ENCODE results near the gene ZBTB38.

ZBTB38 gene

DNA sequence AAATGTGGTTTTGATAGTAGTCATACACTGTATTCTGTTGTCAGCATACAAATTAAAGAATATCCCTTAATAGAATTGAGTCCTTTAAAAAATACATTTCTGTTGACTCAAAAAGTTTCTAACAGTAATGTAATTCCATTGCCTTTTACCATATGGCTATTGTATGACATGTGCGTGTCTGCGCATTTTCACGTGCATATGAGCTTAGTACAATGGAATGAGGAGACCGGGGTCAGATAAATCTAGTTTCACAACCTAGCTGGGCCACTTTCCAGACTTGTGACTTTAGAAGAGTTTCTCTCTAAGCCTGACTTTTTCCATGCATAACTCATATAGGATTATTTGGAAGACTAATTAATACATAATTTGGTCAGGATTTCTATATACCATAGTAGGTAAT lies 38.7 kb downstream of the ZBTB38 start:
- Histone ChIP-seq H3K4me1 (ENCODE audit: insufficient read depth, poor library complexity, severe bottlenecking) (peaks cover 84% of the 10 kb centered on the region), H3K9me3 (ENCODE audit: severe bottlenecking) (no peaks in the 10 kb centered on the region), H3K27me3 (ENCODE audit: insufficient read depth, poor library complexity, severe bottlenecking) (no peaks in the 10 kb centered on the region), H3K36me3 (ENCODE audit: low read depth) (peaks cover 61% of the 10 kb centered on the region), H3K27ac (ENCODE audit: poor library complexity, severe bottlenecking) (peak overlapping the region; percentile 96), H3K4me3 (ENCODE audit: severe bottlenecking) (no peak overlapping the region)
- TF ChIP-seq, protein P1, sequence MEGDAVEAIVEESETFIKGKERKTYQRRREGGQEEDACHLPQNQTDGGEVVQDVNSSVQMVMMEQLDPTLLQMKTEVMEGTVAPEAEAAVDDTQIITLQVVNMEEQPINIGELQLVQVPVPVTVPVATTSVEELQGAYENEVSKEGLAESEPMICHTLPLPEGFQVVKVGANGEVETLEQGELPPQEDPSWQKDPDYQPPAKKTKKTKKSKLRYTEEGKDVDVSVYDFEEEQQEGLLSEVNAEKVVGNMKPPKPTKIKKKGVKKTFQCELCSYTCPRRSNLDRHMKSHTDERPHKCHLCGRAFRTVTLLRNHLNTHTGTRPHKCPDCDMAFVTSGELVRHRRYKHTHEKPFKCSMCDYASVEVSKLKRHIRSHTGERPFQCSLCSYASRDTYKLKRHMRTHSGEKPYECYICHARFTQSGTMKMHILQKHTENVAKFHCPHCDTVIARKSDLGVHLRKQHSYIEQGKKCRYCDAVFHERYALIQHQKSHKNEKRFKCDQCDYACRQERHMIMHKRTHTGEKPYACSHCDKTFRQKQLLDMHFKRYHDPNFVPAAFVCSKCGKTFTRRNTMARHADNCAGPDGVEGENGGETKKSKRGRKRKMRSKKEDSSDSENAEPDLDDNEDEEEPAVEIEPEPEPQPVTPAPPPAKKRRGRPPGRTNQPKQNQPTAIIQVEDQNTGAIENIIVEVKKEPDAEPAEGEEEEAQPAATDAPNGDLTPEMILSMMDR (IDR thresholded peaks at IDR 0.05; ENCODE audit: poor library complexity, severe bottlenecking): no peak
- ATAC-seq (ENCODE audit: low read depth): peak; percentile 55
- DNase-seq (ENCODE audit: low spot score): no peak

DNA sequence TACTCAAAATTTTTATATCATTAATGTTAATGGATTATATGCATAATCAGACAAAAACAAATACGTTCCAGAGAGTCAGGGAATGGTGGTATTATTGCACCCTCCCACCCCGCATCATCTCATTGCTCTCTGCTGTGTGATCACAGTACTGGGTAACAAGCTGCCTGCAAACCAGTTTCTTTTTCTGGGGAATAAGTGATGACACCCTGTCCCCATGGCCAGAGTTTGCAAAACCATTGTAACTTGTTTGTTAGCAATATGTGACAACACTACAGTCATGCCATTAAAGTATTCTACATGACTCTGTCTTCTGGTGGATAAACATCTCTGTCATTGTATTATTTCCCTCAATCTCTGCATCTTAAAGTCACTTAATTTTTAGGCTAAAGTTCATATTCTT lies 39.5 kb downstream of the ZBTB38 start:
- H3K9me3 ChIP-seq (ENCODE audit: severe bottlenecking): no peaks in the 10 kb centered on the region
- no peak overlapping the region for H3K4me3 ChIP-seq (ENCODE audit: severe bottlenecking)
- DNase-seq (ENCODE audit: low spot score) (no peak), ATAC-seq (ENCODE audit: low read depth) (no peak)
- H3K27ac ChIP-seq (ENCODE audit: poor library complexity, severe bottlenecking): peak overlapping the region; percentile 96
- TF ChIP-seq, protein P1 (IDR thresholded peaks at IDR 0.05; ENCODE audit: poor library complexity, severe bottlenecking): no peak
- H3K4me1 ChIP-seq (ENCODE audit: insufficient read depth, poor library complexity, severe bottlenecking): peaks cover 90% of the 10 kb centered on the region
- H3K27me3 ChIP-seq (ENCODE audit: insufficient read depth, poor library complexity, severe bottlenecking): no peaks in the 10 kb centered on the region
- peaks cover 61% of the 10 kb centered on the region for H3K36me3 ChIP-seq (ENCODE audit: low read depth)

DNA sequence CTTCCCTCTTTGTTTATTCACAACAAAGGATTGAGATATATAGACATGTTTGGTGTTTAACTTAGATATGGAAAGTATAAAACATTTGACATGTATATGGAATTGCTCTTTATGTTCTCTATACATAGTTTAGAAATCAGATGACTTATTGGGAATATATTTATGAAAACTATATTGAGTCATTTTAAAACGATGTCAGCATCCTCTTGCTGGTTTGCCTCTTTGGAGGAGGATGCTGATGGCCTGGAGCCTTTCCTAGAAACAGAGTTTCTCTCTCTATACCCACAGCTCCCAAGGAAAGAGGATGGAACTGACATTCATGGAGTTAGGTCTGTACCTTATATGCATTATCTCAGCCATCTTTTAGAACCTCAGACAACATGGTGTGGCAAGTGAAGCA lies 40.3 kb downstream of the ZBTB38 start:
- TF ChIP-seq, protein P1 (IDR thresholded peaks at IDR 0.05; ENCODE audit: poor library complexity, severe bottlenecking): no peak
- ATAC-seq (ENCODE audit: low read depth) (no peak), DNase-seq (ENCODE audit: low spot score) (no peak)
- H3K27me3 ChIP-seq (ENCODE audit: insufficient read depth, poor library complexity, severe bottlenecking): no peaks in the 10 kb centered on the region
- no peak overlapping the region for H3K4me3 ChIP-seq (ENCODE audit: severe bottlenecking)
- peaks cover 62% of the 10 kb centered on the region for H3K36me3 ChIP-seq (ENCODE audit: low read depth)
- peak overlapping the region; percentile 96 for H3K27ac ChIP-seq (ENCODE audit: poor library complexity, severe bottlenecking)
- H3K9me3 ChIP-seq (ENCODE audit: severe bottlenecking): no peaks in the 10 kb centered on the region
- H3K4me1 ChIP-seq (ENCODE audit: insufficient read depth, poor library complexity, severe bottlenecking): peaks cover 92% of the 10 kb centered on the region

DNA sequence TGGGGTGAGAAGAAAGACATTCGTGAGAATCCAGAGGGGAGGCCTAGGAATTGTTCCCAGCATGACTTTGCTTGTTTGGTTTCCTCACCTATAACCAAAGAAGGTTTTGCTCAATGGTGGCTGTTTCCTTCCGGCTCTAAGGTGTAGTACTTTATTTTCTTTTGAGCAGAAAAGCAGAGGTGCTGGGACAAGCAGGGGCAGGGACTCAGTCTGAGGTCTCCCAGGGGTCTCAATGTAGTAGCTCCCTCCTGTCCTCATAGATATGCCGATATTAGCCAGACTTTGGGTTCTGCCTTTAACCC lies 41.6 kb downstream of the ZBTB38 start:
- Histone ChIP-seq H3K36me3 (ENCODE audit: low read depth) (peaks cover 62% of the 10 kb centered on the region), H3K27ac (ENCODE audit: poor library complexity, severe bottlenecking) (peak overlapping the region; percentile 96), H3K4me3 (ENCODE audit: severe bottlenecking) (no peak overlapping the region), H3K4me1 (ENCODE audit: insufficient read depth, poor library complexity, severe bottlenecking) (peaks cover 88% of the 10 kb centered on the region), H3K27me3 (ENCODE audit: insufficient read depth, poor library complexity, severe bottlenecking) (no peaks in the 10 kb centered on the region), H3K9me3 (ENCODE audit: severe bottlenecking) (no peaks in the 10 kb centered on the region)
- TF ChIP-seq, protein P1 (IDR thresholded peaks at IDR 0.05; ENCODE audit: poor library complexity, severe bottlenecking): no peak
- ATAC-seq (ENCODE audit: low read depth) (no peak), DNase-seq (ENCODE audit: low spot score) (no peak)

DNA sequence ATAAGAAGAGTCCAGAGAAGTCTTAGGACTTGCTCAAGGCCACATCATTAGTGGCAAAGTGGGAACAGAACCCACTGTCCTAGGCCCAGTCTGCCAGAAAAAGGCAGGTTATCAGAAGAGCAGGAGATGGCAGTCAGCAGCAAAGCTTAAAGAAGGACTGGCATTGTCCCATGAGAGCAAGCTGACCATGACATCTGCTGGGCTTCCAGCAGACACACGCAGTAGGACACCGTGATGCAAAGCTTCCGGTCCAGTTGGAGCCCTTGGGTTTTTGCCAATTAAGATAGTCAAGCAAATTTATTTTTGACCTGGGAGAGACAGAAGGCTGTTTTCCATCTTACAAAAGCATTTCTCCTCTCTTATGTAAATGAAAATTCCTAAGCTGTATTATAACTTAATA lies 42.1 kb downstream of the ZBTB38 start:
- TF ChIP-seq, protein P1 (IDR thresholded peaks at IDR 0.05; ENCODE audit: poor library complexity, severe bottlenecking): no peak
- Histone ChIP-seq H3K27ac (ENCODE audit: poor library complexity, severe bottlenecking) (peak overlapping the region; percentile 96), H3K27me3 (ENCODE audit: insufficient read depth, poor library complexity, severe bottlenecking) (no peaks in the 10 kb centered on the region), H3K36me3 (ENCODE audit: low read depth) (peaks cover 62% of the 10 kb centered on the region), H3K9me3 (ENCODE audit: severe bottlenecking) (no peaks in the 10 kb centered on the region), H3K4me1 (ENCODE audit: insufficient read depth, poor library complexity, severe bottlenecking) (peaks cover 83% of the 10 kb centered on the region), H3K4me3 (ENCODE audit: severe bottlenecking) (no peak overlapping the region)
- no peak for DNase-seq (ENCODE audit: low spot score)
- no peak for ATAC-seq (ENCODE audit: low read depth)

All from RWPE2 (cell line).